IMR-90 (cell line): ENCODE data around the gene MARCHF3. TPM values are rescaled to one million over a fixed set of nuclear protein-coding genes. Genes with fewer than 3 reads are reported as not detected.

Experiments
- ATAC-seq: fragments of 200-7000 bp; cut with Tn5 transposase; 2 replicates; pipeline ENCODE4 v1.9.1; 2020; ENCODE audit warnings: low read depth, mild to moderate bottlenecking, moderate library complexity
- BruUV-seq: library from RNA; stranded (reverse); fragments of 400-500 nt; replicated peaks from 2 replicates; lab custom pipeline; 2021; lab: Mats Ljungman, UMichigan
- CTCF ChIA-PET: fragments of 300-600 bp; formaldehyde crosslinking; extraction: SDS; loops from one replicate; lab custom pipeline; 2021; ENCODE audit warnings: antibody characterized with exemption; lab: Yijun Ruan, JAX
- POLR2A ChIA-PET: fragments of 300-600 bp; sonication (Branson Sonifier 250); formaldehyde crosslinking; loops from one replicate; lab custom pipeline; 2022; ENCODE audit warnings: antibody characterized with exemption; ENCODE audit not compliant: unreplicated experiment; lab: Charles Lee
- DNase-seq: peaks from one replicate; pipeline ENCODE4 v3.0.0; 2013
- H2AFZ ChIP-seq: replicated peaks from 2 replicates; pipeline ENCODE3; 2013; ENCODE audit warnings: low read length, mild to moderate bottlenecking; ENCODE audit not compliant: poor library complexity
- H2AK5ac ChIP-seq: 2 replicates; pipeline ENCODE4 v1.6.1; 2013; ENCODE audit warnings: low read depth, low read length, inconsistent platforms
- H2AK9ac ChIP-seq: replicated peaks from 2 replicates; pipeline ENCODE3; 2013; ENCODE audit warnings: mild to moderate bottlenecking, low read depth, low read length, moderate library complexity; ENCODE audit not compliant: poor library complexity
- H2BK120ac ChIP-seq: 2 replicates; pipeline ENCODE4 v1.6.1; 2013; ENCODE audit warnings: low read depth, low read length, inconsistent platforms
- H2BK15ac ChIP-seq: 3 replicates; pipeline ENCODE4 v1.6.1; 2013; ENCODE audit warnings: low read depth, low read length, inconsistent platforms
- H2BK20ac ChIP-seq: 2 replicates; pipeline ENCODE4 v1.6.1; 2013; ENCODE audit warnings: low read depth, mild to moderate bottlenecking, inconsistent platforms, low read length, moderate library complexity
- H2BK5ac ChIP-seq: 2 replicates; pipeline ENCODE4 v1.6.1; 2013; ENCODE audit warnings: mild to moderate bottlenecking, low read depth, low read length, inconsistent platforms; ENCODE audit not compliant: poor library complexity, severe bottlenecking
- H3K14ac ChIP-seq: replicated peaks from 2 replicates; pipeline ENCODE4 v1.6.1; 2013; ENCODE audit warnings: low read depth, low read length, inconsistent platforms
- H3K18ac ChIP-seq: 2 replicates; pipeline ENCODE4 v1.6.1; 2013; ENCODE audit warnings: low read depth, low read length, control low read depth
- H3K23ac ChIP-seq: 2 replicates; pipeline ENCODE4 v1.6.1; 2013; ENCODE audit warnings: low read depth, low read length, inconsistent platforms
- H3K27ac ChIP-seq: 2 replicates; pipeline ENCODE4 v1.5.1; 2013; ENCODE audit warnings: mild to moderate bottlenecking, control low read depth, low read length; ENCODE audit not compliant: insufficient read depth
- H3K27me3 ChIP-seq: 2 replicates; pipeline ENCODE4 v1.6.1; 2013; ENCODE audit warnings: low read length; ENCODE audit not compliant: control insufficient read depth, insufficient read depth
- H3K36me3 ChIP-seq: 2 replicates; pipeline ENCODE4 v1.6.1; 2013; ENCODE audit warnings: low read length, mixed read lengths; ENCODE audit not compliant: control insufficient read depth, insufficient read depth
- H3K4ac ChIP-seq: 2 replicates; pipeline ENCODE4 v1.6.1; 2013; ENCODE audit warnings: low read depth, low read length, inconsistent platforms
- H3K4me1 ChIP-seq: 2 replicates; pipeline ENCODE4 v1.6.1; 2013; ENCODE audit warnings: low read length, mixed read lengths; ENCODE audit not compliant: control insufficient read depth, insufficient read depth
- H3K4me2 ChIP-seq: 2 replicates; pipeline ENCODE4 v1.6.1; 2013; ENCODE audit warnings: low read depth, mild to moderate bottlenecking, control low read depth, low read length, moderate library complexity
- H3K4me3 ChIP-seq: 2 replicates; pipeline ENCODE4 v1.5.1; 2013; ENCODE audit warnings: low read depth, mild to moderate bottlenecking, control low read depth, low read length, moderate library complexity; ENCODE audit not compliant: insufficient read depth
- H3K56ac ChIP-seq: 2 replicates; pipeline ENCODE4 v1.6.1; 2013; ENCODE audit warnings: low read length, inconsistent platforms; ENCODE audit not compliant: insufficient read depth; ENCODE audit errors: extremely low read depth
- H3K79me1 ChIP-seq, 2 experiments: 2 replicates each; pipeline ENCODE4 v1.6.1; 2013; ENCODE audit warnings: low read length in 2 of 2, inconsistent platforms in 1 of 2, low read depth in 1 of 2
- H3K9ac ChIP-seq: 2 replicates; pipeline ENCODE4 v1.6.1; 2013; ENCODE audit warnings: low read depth, low read length, control low read depth
- H3K9me1 ChIP-seq: 2 replicates; pipeline ENCODE4 v1.6.1; 2013; ENCODE audit warnings: low read length, inconsistent platforms; ENCODE audit not compliant: insufficient read depth
- H3K9me3 ChIP-seq: 2 replicates; pipeline ENCODE4 v1.6.1; 2013; ENCODE audit warnings: low read length; ENCODE audit not compliant: control insufficient read depth, insufficient read depth
- H4K20me1 ChIP-seq: 2 replicates; pipeline ENCODE4 v1.6.1; 2013; ENCODE audit warnings: low read length, inconsistent platforms; ENCODE audit not compliant: insufficient read depth
- H4K5ac ChIP-seq: 2 replicates; pipeline ENCODE4 v1.6.1; 2013; ENCODE audit warnings: mild to moderate bottlenecking, low read depth, low read length, control low read depth
- H4K8ac ChIP-seq, 2 experiments: 2 replicates each; pipeline ENCODE4 v1.6.1; 2013; ENCODE audit warnings: low read depth in 2 of 2, low read length in 2 of 2, control low read depth in 1 of 2, inconsistent platforms in 1 of 2
- H4K91ac ChIP-seq: 2 replicates; pipeline ENCODE4 v1.6.1; 2013; ENCODE audit warnings: low read depth, low read length, inconsistent platforms; ENCODE audit not compliant: insufficient read depth
- BHLHE40 ChIP-seq: fragments of 150-350 bp; IDR thresholded peaks from 2 replicates; pipeline ENCODE4 v1.6.1; 2016; ENCODE audit warnings: mild to moderate bottlenecking, low read depth, low read length
- CEBPB ChIP-seq: IDR thresholded peaks from 2 replicates; pipeline ENCODE4 v1.6.1; 2012; ENCODE audit warnings: low read depth, low read length, improper control_type of control experiment
- CHD1 ChIP-seq: IDR thresholded peaks from 2 replicates; pipeline ENCODE4 v1.6.1; 2012; ENCODE audit warnings: low read depth, low read length, improper control_type of control experiment
- FOS ChIP-seq: fragments of 150-350 bp; IDR thresholded peaks from 2 replicates; pipeline ENCODE4 v1.6.1; 2016; ENCODE audit warnings: low read depth, low read length
- MAFK ChIP-seq: IDR thresholded peaks from 2 replicates; pipeline ENCODE4 v1.6.1; 2012; ENCODE audit warnings: low read depth, low read length, improper control_type of control experiment
- MAZ ChIP-seq: IDR thresholded peaks from 2 replicates; pipeline ENCODE4 v1.6.1; 2012; ENCODE audit warnings: low read depth, mild to moderate bottlenecking, low read length, improper control_type of control experiment, moderate library complexity, borderline replicate concordance
- MXI1 ChIP-seq: IDR thresholded peaks from 2 replicates; pipeline ENCODE4 v1.6.1; 2012; ENCODE audit warnings: low read depth, mild to moderate bottlenecking, low read length, moderate library complexity, borderline replicate concordance
- NFE2L2 ChIP-seq: fragments of 150-350 bp; IDR thresholded peaks from 2 replicates; pipeline ENCODE4 v1.6.1; 2016; ENCODE audit warnings: low read depth, mild to moderate bottlenecking, low read length
- POLR2A ChIP-seq: IDR thresholded peaks from 2 replicates; pipeline ENCODE4 v1.6.1; 2012; ENCODE audit warnings: mild to moderate bottlenecking, low read depth, low read length
- RAD21 ChIP-seq: IDR thresholded peaks from 2 replicates; pipeline ENCODE4 v1.6.1; 2012; ENCODE audit warnings: low read length, improper control_type of control experiment
- RCOR1 ChIP-seq: IDR thresholded peaks from 2 replicates; pipeline ENCODE4 v1.6.1; 2012; ENCODE audit warnings: mild to moderate bottlenecking, low read length, improper control_type of control experiment; ENCODE audit not compliant: insufficient replicate concordance
- RFX5 ChIP-seq: IDR thresholded peaks from 2 replicates; pipeline ENCODE4 v1.8.0; 2012; ENCODE audit warnings: low read depth, mild to moderate bottlenecking, low read length, moderate library complexity
- SMC3 ChIP-seq: fragments of 150-350 bp; IDR thresholded peaks from 2 replicates; pipeline ENCODE4 v1.6.1; 2016; ENCODE audit warnings: low read depth, mild to moderate bottlenecking, antibody characterized with exemption, low read length, moderate library complexity
- WGBS, 2 experiments: methylation state at CpG; one replicate each; pipeline versions ENCODE4 v1.1.5 to v1.1.7; 2013; ENCODE audit warnings: missing lambda C conversion rate in 2 of 2; ENCODE audit not compliant: insufficient read length in 1 of 2; ENCODE audit errors: extremely low coverage in 2 of 2; 5-methylcytosine and 5-hydroxymethylcytosine counted together
- dilution Hi-C: fragments of 300-500 bp; cut with HindIII; formaldehyde crosslinking; loops from one replicate; pipeline ENCODE4 v1.14.3; 2018; ENCODE audit warnings: low sequenced_read_pairs; ENCODE audit not compliant: unreplicated experiment
- in situ Hi-C: fragments of 300-500 bp; cut with MboI; formaldehyde crosslinking; loops from 3 replicates; pipeline ENCODE4 v1.14.3; 2019; ENCODE audit warnings: low sequenced_read_pairs, inconsistent platforms, mixed read lengths
- intact Hi-C: fragments of 100-400 bp; cut with micrococcal nuclease; formaldehyde crosslinking; loops from 2 replicates; pipeline ENCODE4 v1.10.0; 2022
- polyA plus RNA-seq, 3 experiments: library from polyadenylated mRNA; depleted of rRNA; stranded (reverse); fragments of >200 nt; gene quantifications; 2 replicates each; pipeline ENCODE4 v1.2.3, GENCODE V29; 2012; ENCODE audit warnings: low replicate concordance in 1 of 3
- total RNA-seq: library from RNA; depleted of rRNA; stranded (reverse); fragments of >200 nt; gene quantifications from 2 replicates; pipeline ENCODE4 v1.2.3, GENCODE V29; 2012
- TF ChIP-seq, protein P1 (sequence below): fragments of 150-350 bp; IDR thresholded peaks from 2 replicates; pipeline ENCODE4 v1.6.1; 2017; ENCODE audit warnings: mild to moderate bottlenecking, antibody characterized with exemption, low read length, low read depth
- TF ChIP-seq, protein P2 (sequence below): conservative IDR thresholded peaks from 2 replicates; pipeline ENCODE4 v1.5.1; 2012; ENCODE audit warnings: mild to moderate bottlenecking, low read depth, low read length, improper control_type of control experiment
- TF ChIP-seq, protein P3 (sequence below): fragments of 150-350 bp; IDR thresholded peaks from 2 replicates; pipeline ENCODE4 v1.6.1; 2016; ENCODE audit warnings: low read depth, mild to moderate bottlenecking, low read length, moderate library complexity, borderline replicate concordance

Gene MARCHF3
- total and polyA plus RNA-seq, 2 of the 4 experiments (the other 2 are of a cell fraction), result 11.2 to 18.8 TPM

DNA sequence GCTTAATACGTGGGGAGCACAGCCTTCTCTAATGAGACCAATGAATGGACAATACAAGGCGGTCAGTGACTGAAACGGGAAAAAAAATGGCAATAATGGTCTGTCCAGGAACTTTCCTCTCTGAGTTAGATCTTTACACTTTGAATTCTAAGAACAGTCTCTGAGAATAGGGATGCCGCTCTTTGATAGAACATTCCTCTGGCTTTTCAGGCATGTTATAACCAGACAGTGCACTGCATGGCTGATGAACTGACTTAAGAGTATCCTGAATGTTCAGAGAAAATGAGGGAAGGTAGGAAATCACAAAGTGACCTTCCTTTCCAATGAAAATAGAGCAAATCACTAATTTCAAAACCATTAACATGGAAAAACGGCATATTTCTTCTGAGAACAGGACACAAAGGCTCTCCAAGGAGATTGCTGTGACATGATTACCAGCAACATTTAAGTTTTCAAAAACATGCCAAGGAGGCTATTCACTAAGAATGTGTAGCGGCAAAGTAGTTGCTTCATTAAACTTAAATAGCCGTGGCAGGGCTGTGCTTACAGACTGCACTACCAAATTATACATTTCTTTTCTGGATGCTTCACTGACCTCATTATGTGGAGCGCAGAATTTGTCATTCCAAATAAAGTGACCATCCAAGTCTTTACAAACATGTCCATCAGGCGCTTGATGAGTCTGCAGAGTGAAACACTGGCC lies 105.9 kb downstream of the MARCHF3 start:
- in situ Hi-C loops (no loop called here), dilution Hi-C loops (no loop called here), intact Hi-C loops (no loop called here)
- WGBS, 2 experiments, result 100% methylated on average over 6 of the region's 9 CpGs; no CpG with 5 or more reads in 1 of the 2 experiments
- no peak overlapping the region for H4K91ac ChIP-seq
- no peak overlapping the region for H3K9ac ChIP-seq
- H4K20me1 ChIP-seq, result no peaks in the 10 kb centered on the region
- no peak for ATAC-seq
- H4K5ac ChIP-seq, result no peak overlapping the region
- H2BK15ac ChIP-seq, result no peak overlapping the region
- H3K79me1 ChIP-seq, result peaks cover 3 to 21% of the 10 kb centered on the region in 2 experiments; a peak in 3 of 4 replicates
- H2AK9ac ChIP-seq, result no peak overlapping the region
- no peak overlapping the region for H3K4me2 ChIP-seq
- H3K9me3 ChIP-seq, result no peaks in the 10 kb centered on the region
- no peak overlapping the region for H2AFZ ChIP-seq
- H3K27me3 ChIP-seq, result no peaks in the 10 kb centered on the region
- H3K23ac ChIP-seq, result no peak overlapping the region
- peaks cover 8% of the 10 kb centered on the region for H3K9me1 ChIP-seq
- H2BK120ac ChIP-seq, result no peak overlapping the region
- H2BK20ac ChIP-seq, result no peak overlapping the region
- H2AK5ac ChIP-seq, result no peak overlapping the region
- no peak overlapping the region for H4K8ac ChIP-seq
- ChIA-PET CTCF (no interaction called here), POLR2A (no interaction called here)
- DNase-seq, result no peak
- H2BK5ac ChIP-seq, result no peak overlapping the region
- H3K18ac ChIP-seq, result no peak overlapping the region
- TF ChIP-seq CHD1, result no peak
- TF ChIP-seq MAZ, result no peak
- TF ChIP-seq RCOR1, result no peak
- TF ChIP-seq POLR2A, result no peak
- TF ChIP-seq RAD21, result no peak
- TF ChIP-seq CEBPB, result no peak
- no peak for TF ChIP-seq MAFK
- TF ChIP-seq SMC3, result no peak
- no peak for TF ChIP-seq RFX5
- TF ChIP-seq, protein P1, sequence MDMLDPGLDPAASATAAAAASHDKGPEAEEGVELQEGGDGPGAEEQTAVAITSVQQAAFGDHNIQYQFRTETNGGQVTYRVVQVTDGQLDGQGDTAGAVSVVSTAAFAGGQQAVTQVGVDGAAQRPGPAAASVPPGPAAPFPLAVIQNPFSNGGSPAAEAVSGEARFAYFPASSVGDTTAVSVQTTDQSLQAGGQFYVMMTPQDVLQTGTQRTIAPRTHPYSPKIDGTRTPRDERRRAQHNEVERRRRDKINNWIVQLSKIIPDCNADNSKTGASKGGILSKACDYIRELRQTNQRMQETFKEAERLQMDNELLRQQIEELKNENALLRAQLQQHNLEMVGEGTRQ, result no peak
- no peak for TF ChIP-seq NFE2L2
- TF ChIP-seq, protein P2, sequence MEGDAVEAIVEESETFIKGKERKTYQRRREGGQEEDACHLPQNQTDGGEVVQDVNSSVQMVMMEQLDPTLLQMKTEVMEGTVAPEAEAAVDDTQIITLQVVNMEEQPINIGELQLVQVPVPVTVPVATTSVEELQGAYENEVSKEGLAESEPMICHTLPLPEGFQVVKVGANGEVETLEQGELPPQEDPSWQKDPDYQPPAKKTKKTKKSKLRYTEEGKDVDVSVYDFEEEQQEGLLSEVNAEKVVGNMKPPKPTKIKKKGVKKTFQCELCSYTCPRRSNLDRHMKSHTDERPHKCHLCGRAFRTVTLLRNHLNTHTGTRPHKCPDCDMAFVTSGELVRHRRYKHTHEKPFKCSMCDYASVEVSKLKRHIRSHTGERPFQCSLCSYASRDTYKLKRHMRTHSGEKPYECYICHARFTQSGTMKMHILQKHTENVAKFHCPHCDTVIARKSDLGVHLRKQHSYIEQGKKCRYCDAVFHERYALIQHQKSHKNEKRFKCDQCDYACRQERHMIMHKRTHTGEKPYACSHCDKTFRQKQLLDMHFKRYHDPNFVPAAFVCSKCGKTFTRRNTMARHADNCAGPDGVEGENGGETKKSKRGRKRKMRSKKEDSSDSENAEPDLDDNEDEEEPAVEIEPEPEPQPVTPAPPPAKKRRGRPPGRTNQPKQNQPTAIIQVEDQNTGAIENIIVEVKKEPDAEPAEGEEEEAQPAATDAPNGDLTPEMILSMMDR, result no peak
- TF ChIP-seq BHLHE40, result no peak
- TF ChIP-seq, protein P3, sequence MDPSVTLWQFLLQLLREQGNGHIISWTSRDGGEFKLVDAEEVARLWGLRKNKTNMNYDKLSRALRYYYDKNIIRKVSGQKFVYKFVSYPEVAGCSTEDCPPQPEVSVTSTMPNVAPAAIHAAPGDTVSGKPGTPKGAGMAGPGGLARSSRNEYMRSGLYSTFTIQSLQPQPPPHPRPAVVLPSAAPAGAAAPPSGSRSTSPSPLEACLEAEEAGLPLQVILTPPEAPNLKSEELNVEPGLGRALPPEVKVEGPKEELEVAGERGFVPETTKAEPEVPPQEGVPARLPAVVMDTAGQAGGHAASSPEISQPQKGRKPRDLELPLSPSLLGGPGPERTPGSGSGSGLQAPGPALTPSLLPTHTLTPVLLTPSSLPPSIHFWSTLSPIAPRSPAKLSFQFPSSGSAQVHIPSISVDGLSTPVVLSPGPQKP, result no peak
- TF ChIP-seq FOS, result no peak
- no peak for TF ChIP-seq MXI1
- no TSS peak for BruUV-seq
- H3K4ac ChIP-seq, result no peak overlapping the region
- H3K56ac ChIP-seq, result no peak overlapping the region
- H3K14ac ChIP-seq, result no peak overlapping the region
- H3K27ac ChIP-seq, result no peak overlapping the region
- no peak overlapping the region for H3K4me3 ChIP-seq
- no peaks in the 10 kb centered on the region for H3K36me3 ChIP-seq
- peaks cover 2% of the 10 kb centered on the region for H3K4me1 ChIP-seq
